ENCODE measurements around the gene HPS4. TPM values are rescaled to one million over a fixed set of nuclear protein-coding genes. Genes with fewer than 3 reads are reported as not detected.
"Not testable (repeated sequence)": the region's sequence is repeated elsewhere in the genome, so short reads cannot be mapped to it uniquely, and the experiment has no call there.

Gene HPS4
- polyA plus RNA-seq, 3 donors, result 9.8 to 13.0 (median 12.0) TPM

GRCh38 chr22:26432619-26433311 is 50.8 kb downstream of the HPS4 start:
- WGBS, 3 donors, result 73 to 82% (median 79%) methylated on average over 3 of the region's 3 CpGs
- H3K27ac ChIP-seq (ENCODE audit: low read depth, low read length), result no peak overlapping the region

- WGBS, 3 donors, result 84 to 92% (median 90%) methylated on average over 13 of the region's 13 CpGs
- no peak overlapping the region for H3K27ac ChIP-seq (ENCODE audit: low read depth, low read length)
Observed at GRCh38 chr22:26431261-26431995, 52.2 kb downstream of the HPS4 start.

GRCh38 chr22:26430600-26430999 is 53.0 kb downstream of the HPS4 start:
- H3K27ac ChIP-seq (ENCODE audit: low read depth, low read length), result no peak overlapping the region
- WGBS, 3 donors, result 78 to 83% (median 79%) methylated on average over 2 of the region's 2 CpGs

- WGBS, 3 donors, result 6 to 12% (median 8%) methylated on average over 19 to 49 of the region's 50 CpGs
- no peak overlapping the region for H3K27ac ChIP-seq (ENCODE audit: low read depth, low read length)
Observed at GRCh38 chr22:26429458-26430286, 53.9 kb downstream of the HPS4 start.

GRCh38 chr22:26428515-26429457 is 54.8 kb downstream of the HPS4 start, which contains the start of gene ASPHD2:
Gene ASPHD2, plus strand, starts transcription at chr22:26429260. Its CDS starts 4,356 bp downstream, at chr22:26433616.
- no peak within 1 kb of the TSS for H3K27ac ChIP-seq (ENCODE audit: low read depth, low read length)
- WGBS, 3 donors, result 1 to 2% (median 1%) methylated on average over 51 to 88 of the region's 96 CpGs

GRCh38 chr22:26426924-26427323 is 56.7 kb downstream of the HPS4 start:
- no peak overlapping the region for H3K27ac ChIP-seq (ENCODE audit: low read depth, low read length)

GRCh38 chr22:26418620-26419019 is 65.0 kb downstream of the HPS4 start:
- no peak overlapping the region for H3K27ac ChIP-seq (ENCODE audit: low read depth, low read length)
- 44 to 58% (median 45%) methylated on average over 3 of the region's 3 CpGs for WGBS, 3 donors

- WGBS, 3 donors, result 68 to 85% (median 81%) methylated on average over 3 of the region's 3 CpGs
- no peak overlapping the region for H3K27ac ChIP-seq (ENCODE audit: low read depth, low read length)
Observed at GRCh38 chr22:26417406-26417805, 66.2 kb downstream of the HPS4 start.

- WGBS, 3 donors, result 37 to 53% (median 39%) methylated on average over 9 of the region's 9 CpGs
- no peak overlapping the region for H3K27ac ChIP-seq (ENCODE audit: low read depth, low read length)
Observed at GRCh38 chr22:26416670-26417276, 66.8 kb downstream of the HPS4 start.

GRCh38 chr22:26416256-26416655 is 67.3 kb downstream of the HPS4 start:
- H3K27ac ChIP-seq (ENCODE audit: low read depth, low read length), result no peak overlapping the region
- 51 to 61% (median 59%) methylated on average over 4 of the region's 4 CpGs for WGBS, 3 donors

- 71 to 88% (median 87%) methylated on average over 4 of the region's 4 CpGs for WGBS, 3 donors
- no peak overlapping the region for H3K27ac ChIP-seq (ENCODE audit: low read depth, low read length)
Observed at GRCh38 chr22:26414347-26414746, 69.2 kb downstream of the HPS4 start.

GRCh38 chr22:26410386-26410785 is 73.2 kb downstream of the HPS4 start:
- no peak overlapping the region for H3K27ac ChIP-seq (ENCODE audit: low read depth, low read length)
- 71 to 74% (median 73%) methylated on average over 5 of the region's 5 CpGs for WGBS, 3 donors

- H3K27ac ChIP-seq (ENCODE audit: low read depth, low read length), result no peak overlapping the region
- 63 to 68% (median 66%) methylated on average over 5 of the region's 5 CpGs for WGBS, 3 donors
Observed at GRCh38 chr22:26409719-26410335, 73.8 kb downstream of the HPS4 start.

GRCh38 chr22:26408562-26409220 is 74.9 kb downstream of the HPS4 start:
- 86 to 92% (median 91%) methylated on average over 7 of the region's 7 CpGs for WGBS, 3 donors
- not testable (repeated sequence) for H3K27ac ChIP-seq (ENCODE audit: low read depth, low read length)

GRCh38 chr22:26406118-26406517 is 77.5 kb downstream of the HPS4 start:
- no peak overlapping the region for H3K27ac ChIP-seq (ENCODE audit: low read depth, low read length)
- 72 to 90% (median 85%) methylated on average over 4 of the region's 4 CpGs for WGBS, 3 donors

GRCh38 chr22:26404851-26405421 is 78.6 kb downstream of the HPS4 start:
- WGBS, 3 donors, result 24 to 34% (median 28%) methylated on average over 6 of the region's 6 CpGs
- no peak overlapping the region for H3K27ac ChIP-seq (ENCODE audit: low read depth, low read length)
